ENCODE data around the gene TADA3.

Gene TADA3

GRCh38 chr3:9820543-9820942 is 28.3 kb upstream of the TADA3 start:
- peaks cover 10% of the 10 kb centered on the region for H3K36me3 Mint-ChIP-seq (ENCODE audit: low read depth)
- no peaks in the 10 kb centered on the region for H3K9me3 Mint-ChIP-seq
- no peak for DNase-seq (ENCODE audit: low spot score)
- no peaks in the 10 kb centered on the region for H3K4me1 Mint-ChIP-seq (ENCODE audit: low read depth)
- H3K4me3 Mint-ChIP-seq, result no peak overlapping the region
- no peaks in the 10 kb centered on the region for H3K27me3 Mint-ChIP-seq (ENCODE audit: low read depth)
- no peak overlapping the region for H3K27ac Mint-ChIP-seq

- Mint-ChIP-seq H3K4me1 (ENCODE audit: low read depth) (no peaks in the 10 kb centered on the region), H3K27ac (no peak overlapping the region), H3K9me3 (no peaks in the 10 kb centered on the region), H3K27me3 (ENCODE audit: low read depth) (no peaks in the 10 kb centered on the region), H3K36me3 (ENCODE audit: low read depth) (peaks cover 7% of the 10 kb centered on the region), H3K4me3 (no peak overlapping the region)
- DNase-seq (ENCODE audit: low spot score), result no peak
These were observed 26.5 kb upstream of the TADA3 start for GRCh38 chr3:9818666-9819335.

DNA sequence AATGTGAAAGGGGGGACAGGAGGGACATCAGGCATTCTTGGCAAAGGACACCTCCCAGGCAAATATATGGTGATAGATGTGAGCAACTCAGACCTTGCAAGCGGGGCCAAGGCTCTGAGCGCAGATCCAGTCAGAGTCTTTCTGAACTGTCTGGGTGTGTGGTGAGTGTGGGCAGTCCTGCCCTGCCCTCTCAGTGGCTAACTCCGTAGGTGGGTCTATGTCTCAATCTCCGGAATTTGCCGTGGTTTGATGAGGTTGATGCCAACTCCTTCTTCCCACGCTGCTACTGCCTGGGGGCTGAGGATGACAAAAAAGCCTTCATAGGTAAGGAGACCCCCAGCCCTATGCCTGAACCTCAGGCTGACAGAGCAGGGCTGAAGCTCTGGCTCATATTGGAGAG is 25.2 kb upstream of the TADA3 start:
- no peak overlapping the region for H3K27ac Mint-ChIP-seq
- DNase-seq (ENCODE audit: low spot score), result no peak
- no peaks in the 10 kb centered on the region for H3K27me3 Mint-ChIP-seq (ENCODE audit: low read depth)
- H3K9me3 Mint-ChIP-seq, result no peaks in the 10 kb centered on the region
- H3K4me1 Mint-ChIP-seq (ENCODE audit: low read depth), result no peaks in the 10 kb centered on the region
- peaks cover 13% of the 10 kb centered on the region for H3K36me3 Mint-ChIP-seq (ENCODE audit: low read depth)
- H3K4me3 Mint-ChIP-seq, result no peak overlapping the region

- Mint-ChIP-seq H3K4me1 (ENCODE audit: low read depth) (peaks cover 2% of the 10 kb centered on the region), H3K27ac (no peak overlapping the region), H3K9me3 (no peaks in the 10 kb centered on the region), H3K27me3 (ENCODE audit: low read depth) (no peaks in the 10 kb centered on the region), H3K4me3 (no peak overlapping the region), H3K36me3 (ENCODE audit: low read depth) (peaks cover 22% of the 10 kb centered on the region)
- no peak for DNase-seq (ENCODE audit: low spot score)
These were observed 23.7 kb upstream of the TADA3 start for GRCh38 chr3:9815986-9816385.

DNA sequence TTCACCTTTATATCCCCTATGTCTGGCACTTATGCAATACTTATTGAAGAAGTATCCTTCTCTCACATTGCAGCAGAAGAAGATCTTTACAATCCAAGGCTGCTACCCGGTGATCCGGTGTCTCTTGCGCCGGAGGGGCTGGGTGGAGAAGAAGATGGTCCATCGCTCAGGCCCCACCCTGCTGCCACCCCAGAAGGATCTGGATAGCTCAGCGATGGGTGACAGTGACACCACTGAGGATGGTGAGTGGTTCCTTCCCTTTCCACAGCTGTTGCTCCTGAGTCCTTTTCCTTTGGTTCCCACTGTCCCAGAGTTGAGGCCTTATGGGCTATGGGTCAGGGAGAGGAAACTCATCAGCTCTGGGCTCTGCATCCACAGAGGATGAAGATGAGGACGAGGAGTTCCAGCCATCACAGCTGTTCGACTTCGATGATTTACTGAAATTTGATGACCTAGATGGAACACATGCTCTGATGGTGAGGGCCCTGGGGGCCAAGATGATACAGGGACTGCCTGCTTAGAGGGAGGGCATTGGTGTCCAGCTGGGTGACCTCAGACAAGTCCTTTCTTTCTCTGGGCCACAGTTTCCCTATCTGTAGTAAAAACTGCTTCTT is 20.7 kb upstream of the TADA3 start:
- Mint-ChIP-seq H3K27ac (no peak overlapping the region), H3K36me3 (ENCODE audit: low read depth) (peaks cover 28% of the 10 kb centered on the region), H3K27me3 (ENCODE audit: low read depth) (no peaks in the 10 kb centered on the region), H3K4me1 (ENCODE audit: low read depth) (peaks cover 22% of the 10 kb centered on the region), H3K4me3 (no peak overlapping the region), H3K9me3 (no peaks in the 10 kb centered on the region)
- DNase-seq (ENCODE audit: low spot score), result no peak

- H3K27ac Mint-ChIP-seq, result peak overlapping the region; percentile 33
- no peaks in the 10 kb centered on the region for H3K9me3 Mint-ChIP-seq
- DNase-seq (ENCODE audit: low spot score), result no peak
- H3K36me3 Mint-ChIP-seq (ENCODE audit: low read depth), result peaks cover 44% of the 10 kb centered on the region
- H3K27me3 Mint-ChIP-seq (ENCODE audit: low read depth), result no peaks in the 10 kb centered on the region
- H3K4me3 Mint-ChIP-seq, result peak overlapping the region; percentile 14
- H3K4me1 Mint-ChIP-seq (ENCODE audit: low read depth), result peaks cover 28% of the 10 kb centered on the region
These were observed 18.6 kb upstream of the TADA3 start for GRCh38 chr3:9810846-9811245.

GRCh38 chr3:9810433-9810770 is 18.1 kb upstream of the TADA3 start:
- H3K4me3 Mint-ChIP-seq, result peak overlapping the region; percentile 14
- H3K36me3 Mint-ChIP-seq (ENCODE audit: low read depth), result peaks cover 47% of the 10 kb centered on the region
- H3K4me1 Mint-ChIP-seq (ENCODE audit: low read depth), result peaks cover 28% of the 10 kb centered on the region
- peak overlapping the region; percentile 33 for H3K27ac Mint-ChIP-seq
- no peaks in the 10 kb centered on the region for H3K9me3 Mint-ChIP-seq
- H3K27me3 Mint-ChIP-seq (ENCODE audit: low read depth), result no peaks in the 10 kb centered on the region
- DNase-seq (ENCODE audit: low spot score), result no peak

- peak; percentile 10 for DNase-seq (ENCODE audit: low spot score)
- Mint-ChIP-seq H3K9me3 (no peaks in the 10 kb centered on the region), H3K36me3 (ENCODE audit: low read depth) (peaks cover 52% of the 10 kb centered on the region), H3K4me3 (peak within 1 kb of the TSS; percentile 86), H3K4me1 (ENCODE audit: low read depth) (peaks cover 28% of the 10 kb centered on the region), H3K27me3 (ENCODE audit: low read depth) (no peaks in the 10 kb centered on the region), H3K27ac (peak within 1 kb of the TSS; percentile 94)
These were observed 17.6 kb upstream of the TADA3 start, which contains the start of gene TTLL3 for GRCh38 chr3:9809615-9810432. Gene TTLL3 (plus strand): TSS chr3:9810262. CDS start chr3:9810662, 400 bp downstream.

- Mint-ChIP-seq H3K36me3 (ENCODE audit: low read depth) (peaks cover 58% of the 10 kb centered on the region), H3K4me1 (ENCODE audit: low read depth) (peaks cover 28% of the 10 kb centered on the region), H3K27me3 (ENCODE audit: low read depth) (no peaks in the 10 kb centered on the region), H3K9me3 (no peaks in the 10 kb centered on the region), H3K27ac (peak overlapping the region; percentile 94), H3K4me3 (peak overlapping the region; percentile 86)
- no peak for DNase-seq (ENCODE audit: low spot score)
These were observed 17.0 kb upstream of the TADA3 start for GRCh38 chr3:9809239-9809614.

GRCh38 chr3:9808345-9809037 is 16.2 kb upstream of the TADA3 start:
- Mint-ChIP-seq H3K4me1 (ENCODE audit: low read depth) (peaks cover 28% of the 10 kb centered on the region), H3K9me3 (no peaks in the 10 kb centered on the region), H3K4me3 (peak overlapping the region; percentile 36), H3K27me3 (ENCODE audit: low read depth) (no peaks in the 10 kb centered on the region), H3K36me3 (ENCODE audit: low read depth) (peaks cover 66% of the 10 kb centered on the region), H3K27ac (peak overlapping the region; percentile 94)
- DNase-seq (ENCODE audit: low spot score), result peak; percentile 42

DNA sequence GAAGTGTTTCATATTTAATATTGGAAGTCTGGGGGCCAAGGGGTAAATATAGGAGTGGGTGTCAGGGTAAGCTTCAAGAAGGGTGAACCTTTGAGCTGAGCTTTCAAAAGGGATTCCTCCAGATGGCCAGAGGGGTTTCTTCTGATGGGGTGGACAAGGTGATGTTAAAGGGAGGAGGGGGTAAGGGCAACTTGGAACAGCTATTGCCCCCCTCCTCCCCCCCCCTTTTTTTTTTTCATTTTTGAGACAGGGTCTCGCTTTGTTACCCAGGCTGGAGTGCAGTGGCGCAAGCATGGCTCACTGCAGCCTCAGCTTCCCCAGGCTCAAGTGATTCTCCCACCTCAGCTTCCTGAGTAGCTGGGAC is 15.7 kb upstream of the TADA3 start:
- Mint-ChIP-seq H3K4me3 (peak overlapping the region; percentile 36), H3K9me3 (no peaks in the 10 kb centered on the region), H3K27ac (peak overlapping the region; percentile 94), H3K36me3 (ENCODE audit: low read depth) (peaks cover 67% of the 10 kb centered on the region), H3K4me1 (ENCODE audit: low read depth) (peaks cover 32% of the 10 kb centered on the region), H3K27me3 (ENCODE audit: low read depth) (no peaks in the 10 kb centered on the region)
- no peak for DNase-seq (ENCODE audit: low spot score)

DNA sequence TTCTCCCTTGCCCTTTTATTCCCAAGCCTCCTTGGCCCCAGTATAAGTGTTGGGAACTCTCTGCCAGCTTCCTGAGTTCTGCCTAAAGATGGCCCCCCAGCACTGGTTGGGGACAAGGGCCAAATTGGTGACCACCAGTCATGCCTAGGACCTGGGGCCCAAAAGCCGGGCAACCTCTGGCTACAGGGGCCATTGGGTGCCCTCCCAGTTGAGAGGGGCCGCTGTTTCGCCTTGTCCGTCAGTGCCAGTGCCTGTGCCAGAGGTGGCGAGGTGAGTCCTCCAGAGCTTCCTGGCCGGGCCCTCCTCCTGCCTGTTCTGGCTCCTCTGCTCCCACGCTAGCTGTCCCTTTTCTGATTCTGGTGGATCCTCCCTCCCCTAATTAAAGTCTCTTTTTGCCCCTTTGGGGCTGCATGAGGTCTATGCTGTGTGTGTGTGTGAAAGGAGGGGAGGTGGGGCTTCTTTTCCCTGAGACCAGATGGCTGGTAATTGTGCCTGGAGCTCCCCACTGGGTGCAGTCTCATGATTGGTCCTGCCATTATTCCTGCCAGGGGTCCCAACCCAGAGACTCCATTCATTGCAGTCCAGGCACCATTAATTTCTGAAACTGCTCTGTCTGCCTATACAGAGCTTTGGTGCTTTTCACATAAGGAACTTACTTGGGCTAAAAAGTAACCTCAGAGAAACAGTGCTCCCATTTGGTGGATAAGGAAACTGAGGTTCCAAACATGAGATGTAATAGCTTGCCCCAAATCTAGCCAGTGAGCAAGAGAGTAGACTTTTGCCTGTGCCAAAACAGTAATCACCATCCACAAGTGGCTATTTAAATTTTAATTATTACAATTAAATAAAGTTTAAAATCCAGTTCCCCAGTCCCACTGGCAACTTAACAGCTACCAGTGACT is 14.7 kb upstream of the TADA3 start:
- H3K27me3 Mint-ChIP-seq (ENCODE audit: low read depth), result no peaks in the 10 kb centered on the region
- no peak for DNase-seq (ENCODE audit: low spot score)
- peaks cover 67% of the 10 kb centered on the region for H3K36me3 Mint-ChIP-seq (ENCODE audit: low read depth)
- H3K4me1 Mint-ChIP-seq (ENCODE audit: low read depth), result peaks cover 32% of the 10 kb centered on the region
- no peaks in the 10 kb centered on the region for H3K9me3 Mint-ChIP-seq
- H3K27ac Mint-ChIP-seq, result no peak overlapping the region
- H3K4me3 Mint-ChIP-seq, result no peak overlapping the region

DNA sequence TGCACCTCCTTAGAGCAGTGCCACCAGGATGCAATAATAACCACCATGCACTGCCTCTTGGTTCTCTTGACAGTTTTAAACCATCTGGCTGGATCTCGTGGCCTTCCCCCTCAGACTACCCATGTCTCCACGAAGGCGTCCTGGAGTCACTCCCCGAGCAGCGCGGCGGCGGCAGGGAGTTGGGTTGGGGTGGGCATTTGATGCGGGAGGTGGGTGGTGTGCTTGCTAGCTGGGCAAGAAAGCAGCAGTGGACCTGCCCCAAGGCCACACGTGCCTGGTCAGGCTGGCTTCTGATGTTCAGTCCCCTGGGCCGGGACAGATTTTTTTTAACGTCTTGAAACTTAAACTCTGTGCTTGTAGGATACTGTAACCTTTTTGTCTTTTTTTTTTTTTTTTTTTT is 13.9 kb upstream of the TADA3 start:
- H3K27ac Mint-ChIP-seq, result no peak overlapping the region
- no peaks in the 10 kb centered on the region for H3K9me3 Mint-ChIP-seq
- DNase-seq (ENCODE audit: low spot score), result no peak
- H3K4me3 Mint-ChIP-seq, result no peak overlapping the region
- H3K27me3 Mint-ChIP-seq (ENCODE audit: low read depth), result no peaks in the 10 kb centered on the region
- peaks cover 31% of the 10 kb centered on the region for H3K4me1 Mint-ChIP-seq (ENCODE audit: low read depth)
- H3K36me3 Mint-ChIP-seq (ENCODE audit: low read depth), result peaks cover 66% of the 10 kb centered on the region
